HG02759 (cell line): Measurements from ENCODE around the gene HOXA5.

Experiments
- ATAC-seq: cut with Tn5 transposase; IDR thresholded peaks from one replicate; pipeline ENCODE4 v1.9.1; 2021; ENCODE audit warnings: mild to moderate bottlenecking, moderate library complexity; ENCODE audit not compliant: unreplicated experiment

HOXA5 gene

DNA sequence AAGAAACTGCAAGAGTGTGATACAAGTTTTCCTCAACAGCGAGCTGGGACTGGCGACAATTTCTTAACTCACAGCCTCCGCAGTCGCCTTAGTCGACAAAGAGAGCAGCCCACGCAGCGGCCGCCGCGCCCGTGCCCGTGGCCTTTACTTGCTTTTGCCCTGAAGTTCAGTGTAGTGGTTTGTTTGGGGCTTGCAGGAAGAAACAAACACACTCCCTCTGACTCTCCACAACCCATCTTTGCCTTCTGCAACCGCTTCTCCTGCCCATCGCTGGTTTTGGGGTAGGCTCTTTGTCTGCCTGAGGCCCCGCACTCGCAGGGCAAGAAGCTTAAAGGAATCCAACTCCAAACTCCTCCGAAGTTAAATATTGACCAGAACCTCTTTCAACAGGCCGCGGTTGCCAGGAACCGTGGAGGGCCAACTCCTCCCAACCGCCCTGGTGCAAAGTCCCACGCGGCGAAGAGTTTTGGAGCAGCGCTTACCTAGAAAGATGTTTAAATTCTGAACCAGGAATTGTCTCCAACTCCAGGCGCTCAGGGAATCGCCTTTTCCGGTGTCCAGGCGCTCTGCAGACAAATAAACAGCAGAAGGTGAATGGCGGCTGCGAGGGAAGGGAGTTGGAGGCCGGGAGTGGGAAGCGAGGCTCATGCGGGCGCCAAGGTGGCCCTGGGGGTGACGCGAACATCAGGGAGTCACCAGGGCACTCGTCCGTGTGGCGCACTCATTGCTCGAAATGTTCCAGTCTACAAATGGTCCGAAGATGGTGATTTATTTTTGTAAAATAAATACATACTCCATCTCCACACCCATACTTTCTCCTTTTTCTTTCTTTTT is 21.2 kb downstream of the HOXA5 start:
- ATAC-seq = no peak

DNA sequence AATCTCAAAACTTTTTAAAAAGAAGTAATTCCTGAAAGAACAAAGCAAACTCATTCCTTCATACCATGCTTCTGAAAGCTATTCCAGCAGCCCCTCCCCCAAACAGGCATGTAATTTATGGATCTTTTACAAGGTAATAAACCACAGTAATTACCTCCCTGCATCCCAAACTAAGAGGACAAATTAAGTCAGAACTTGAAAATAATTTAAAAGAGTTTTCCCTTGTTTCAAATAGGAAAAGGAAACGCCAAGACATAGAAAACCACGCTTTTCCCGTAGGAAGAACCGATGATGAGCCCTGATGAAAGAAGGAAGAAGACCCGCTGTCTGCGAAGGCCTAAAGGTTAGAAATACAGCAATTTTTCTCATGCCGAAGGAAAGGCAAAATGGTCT is 21.8 kb downstream of the HOXA5 start:
- no peak for ATAC-seq

GRCh38 chr7:27119412-27119911 is 24.0 kb downstream of the HOXA5 start:
- no peak for ATAC-seq

DNA sequence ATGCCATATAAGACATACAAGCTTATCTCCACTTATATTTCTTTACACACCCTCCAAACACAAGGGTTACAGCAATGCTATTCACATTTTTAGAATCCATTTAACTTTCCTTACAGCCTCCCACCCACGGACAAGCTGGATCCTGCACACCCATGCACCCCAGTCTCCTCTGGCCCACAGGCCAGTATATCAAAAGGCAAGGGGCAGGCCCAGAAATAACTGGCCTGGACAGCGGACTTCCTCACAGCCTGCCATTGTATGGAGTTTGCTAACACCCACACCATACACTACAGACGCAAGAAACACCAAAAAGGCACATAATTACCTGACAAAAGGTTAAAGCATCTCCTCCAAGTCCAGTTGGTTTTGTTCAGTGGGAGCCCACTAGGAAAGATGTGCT is 24.9 kb downstream of the HOXA5 start:
- no peak for ATAC-seq

DNA sequence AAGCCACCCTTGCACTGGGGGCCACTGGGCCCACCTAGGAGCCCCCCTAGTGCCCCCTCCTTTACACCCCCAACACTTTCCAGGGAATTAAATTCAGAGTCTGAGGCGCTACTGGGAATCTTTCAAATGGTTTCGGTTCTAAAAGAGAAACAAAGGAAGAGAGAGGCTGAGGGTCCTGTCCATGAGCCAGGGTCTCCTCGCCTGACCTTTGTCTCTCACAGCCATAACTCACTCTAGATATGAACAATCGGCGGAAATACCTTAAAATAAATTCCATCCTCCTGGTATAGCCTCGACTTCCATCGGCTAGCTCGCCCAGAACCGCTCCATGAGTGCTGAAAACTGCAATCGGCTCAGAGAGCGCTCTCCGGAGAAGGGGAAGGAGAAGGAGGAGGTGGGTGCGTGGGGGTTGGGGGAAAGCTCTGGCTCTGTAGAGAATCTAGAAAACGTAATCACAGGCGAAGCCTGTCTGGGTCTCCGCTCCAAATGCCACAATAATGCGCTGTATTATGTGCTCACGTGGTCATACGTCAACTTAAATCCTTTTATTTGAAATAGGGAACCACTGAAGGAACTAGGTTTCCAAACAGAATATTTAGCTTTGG is 25.5 kb downstream of the HOXA5 start:
- no peak for ATAC-seq

DNA sequence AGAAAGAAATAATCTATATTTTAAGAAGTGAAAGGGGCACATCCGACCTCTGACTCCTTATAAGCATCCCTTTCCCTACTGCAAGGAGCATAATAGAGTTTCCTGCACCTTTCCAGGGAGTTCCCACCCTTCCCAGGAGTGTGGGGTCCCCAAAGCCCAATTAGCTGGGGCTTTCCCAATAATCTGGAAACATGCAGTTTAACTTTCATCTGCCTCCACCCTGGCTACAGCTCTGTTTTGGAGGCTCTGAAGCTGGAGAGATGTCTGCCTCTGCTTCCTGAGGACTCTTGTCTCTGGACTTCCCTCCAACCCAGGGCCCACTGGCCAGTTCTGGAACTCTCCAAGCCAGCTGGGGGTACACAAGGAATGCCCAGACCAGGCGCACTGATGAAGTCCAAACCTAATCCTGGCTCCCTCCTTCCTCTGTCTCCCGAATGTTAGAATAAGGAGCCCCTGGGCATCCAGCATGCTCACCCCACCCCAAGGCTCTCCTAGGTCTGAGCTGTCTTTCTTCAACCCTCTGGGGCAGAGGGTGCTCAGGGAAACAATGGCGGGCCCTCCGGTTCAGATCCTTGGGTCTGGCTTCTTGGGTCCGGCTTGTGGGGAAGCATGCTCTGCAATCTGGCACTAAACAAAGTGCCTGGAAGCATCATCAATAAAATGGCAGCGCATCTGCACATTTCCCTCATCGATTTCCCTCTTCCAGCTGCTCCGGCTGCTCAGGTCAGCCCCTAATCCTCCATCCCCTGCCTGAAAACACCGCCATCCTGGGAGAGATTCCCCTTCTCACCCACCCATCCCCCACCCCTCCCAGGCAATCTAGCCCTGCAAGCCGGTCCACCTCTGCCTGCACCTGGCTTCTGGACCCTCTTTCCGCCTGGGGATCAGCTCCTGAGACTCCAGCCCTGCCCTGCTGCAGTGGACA is 26.3 kb downstream of the HOXA5 start:
- no peak for ATAC-seq

- no peak for ATAC-seq
Observed at GRCh38 chr7:27116031-27116961, 27.2 kb downstream of the HOXA5 start.

GRCh38 chr7:27115221-27116026 is 28.1 kb downstream of the HOXA5 start:
- ATAC-seq = no peak

DNA sequence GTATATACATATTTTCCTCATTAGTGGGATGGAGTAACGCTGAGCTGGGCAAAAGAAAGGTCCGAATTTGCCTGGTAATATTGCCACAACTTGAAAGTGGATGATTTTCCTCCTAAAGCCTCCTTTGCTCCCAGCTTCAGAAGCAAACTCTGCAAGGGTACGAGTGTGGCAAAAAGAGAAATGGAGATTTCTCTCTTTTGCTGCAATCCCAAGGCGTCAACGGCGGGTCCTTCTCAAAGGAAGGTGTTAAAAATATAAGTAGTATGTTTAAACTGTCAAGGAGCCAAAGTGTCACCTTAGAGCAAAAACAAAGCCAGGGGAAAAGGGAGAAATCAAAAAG is 28.6 kb downstream of the HOXA5 start:
- ATAC-seq = no peak

GRCh38 chr7:27113991-27114769 is 29.3 kb downstream of the HOXA5 start:
- ATAC-seq = no peak

GRCh38 chr7:27112955-27113949 is 30.2 kb downstream of the HOXA5 start:
- ATAC-seq = no peak

GRCh38 chr7:27112361-27112760 is 31.1 kb downstream of the HOXA5 start:
- ATAC-seq = no peak

DNA sequence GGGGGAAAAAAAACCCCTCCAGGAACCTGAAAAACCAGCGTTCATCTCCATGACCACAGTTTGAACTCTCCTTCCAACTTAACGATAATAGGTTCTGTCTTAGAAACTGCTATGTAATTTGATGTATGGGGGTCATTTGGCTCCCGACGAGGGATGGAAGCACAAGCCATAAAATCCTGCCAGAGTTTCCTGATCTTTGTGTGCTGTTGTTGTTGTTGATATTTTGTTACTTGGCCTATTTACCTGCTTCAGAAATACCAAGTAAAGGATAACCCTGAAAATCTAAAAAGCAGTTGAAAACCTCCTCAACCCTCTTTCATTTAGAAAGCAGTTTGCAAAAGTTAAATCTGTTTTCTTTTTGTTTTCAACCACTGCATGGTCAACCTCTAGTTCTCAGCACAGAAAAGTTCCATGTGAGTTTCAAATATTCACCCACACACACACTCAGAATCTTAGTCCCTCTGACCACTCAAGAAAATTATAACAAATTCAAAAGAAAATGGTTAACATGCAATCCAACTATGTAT is 31.7 kb downstream of the HOXA5 start:
- no peak for ATAC-seq

- no peak for ATAC-seq
Observed at GRCh38 chr7:27111042-27111750, 32.3 kb downstream of the HOXA5 start.

GRCh38 chr7:27110186-27111031 is 33.1 kb downstream of the HOXA5 start:
- ATAC-seq = no peak
